DMS79 treated with DMSO at 0.1 percent for 48 hours (cell line): ENCODE data around the gene ZNF775.

Experiments used
- DNase-seq: peaks from one replicate; lab custom pipeline; 2025; lab: John Stamatoyannopoulos, UW

The ZNF775 gene

GRCh38 chr7:150441524-150441923, 62.4 kb downstream of the ZNF775 start:
- DNase-seq = no peak

- DNase-seq = no peak
These were observed 63.7 kb downstream of the ZNF775 start for GRCh38 chr7:150442811-150443210.

GRCh38 chr7:150443793-150444540, 64.8 kb downstream of the ZNF775 start:
- no peak for DNase-seq

GRCh38 chr7:150444674-150445365, 65.7 kb downstream of the ZNF775 start:
- DNase-seq = no peak

GRCh38 chr7:150446288-150446938, 67.3 kb downstream of the ZNF775 start:
- no peak for DNase-seq
